ENCODE measurements around the gene FAM107B.

FAM107B gene

GRCh38 chr10:14533295-14533694 lies 241.4 kb downstream of the FAM107B start:
- DNase-seq (ENCODE audit: low read depth), result no peak

- DNase-seq (ENCODE audit: low read depth), result no peak
Measured at GRCh38 chr10:14532473-14533251, 242.0 kb downstream of the FAM107B start.

- no peak for DNase-seq (ENCODE audit: low read depth)
Measured at GRCh38 chr10:14531974-14532373, 242.7 kb downstream of the FAM107B start.

GRCh38 chr10:14530465-14530864 lies 244.2 kb downstream of the FAM107B start:
- no peak for DNase-seq (ENCODE audit: low read depth)

- no peak for DNase-seq (ENCODE audit: low read depth)
Measured at GRCh38 chr10:14529351-14529750, 245.3 kb downstream of the FAM107B start.

- DNase-seq (ENCODE audit: low read depth), result no peak
Measured at GRCh38 chr10:14528450-14528849, 246.2 kb downstream of the FAM107B start.

GRCh38 chr10:14527915-14528314 lies 246.8 kb downstream of the FAM107B start:
- DNase-seq (ENCODE audit: low read depth), result no peak

- no peak for DNase-seq (ENCODE audit: low read depth)
Measured at GRCh38 chr10:14527134-14527844, 247.4 kb downstream of the FAM107B start.

GRCh38 chr10:14526326-14526725 lies 248.4 kb downstream of the FAM107B start:
- DNase-seq (ENCODE audit: low read depth), result no peak

- DNase-seq (ENCODE audit: low read depth), result no peak
Measured at GRCh38 chr10:14524691-14525324, 249.9 kb downstream of the FAM107B start.

- DNase-seq (ENCODE audit: low read depth), result no peak
Measured at GRCh38 chr10:14523286-14523685, 251.4 kb downstream of the FAM107B start.

GRCh38 chr10:14519785-14520184 lies 254.9 kb downstream of the FAM107B start:
- no peak for DNase-seq (ENCODE audit: low read depth)

GRCh38 chr10:14518149-14518548 lies 256.5 kb downstream of the FAM107B start:
- no peak for DNase-seq (ENCODE audit: low read depth)

GRCh38 chr10:14513123-14513522 lies 261.6 kb downstream of the FAM107B start:
- DNase-seq (ENCODE audit: low read depth), result no peak

- no peak for DNase-seq (ENCODE audit: low read depth)
Measured at GRCh38 chr10:14510346-14510745, 264.4 kb downstream of the FAM107B start.

- no peak for DNase-seq (ENCODE audit: low read depth)
Measured at GRCh38 chr10:14508725-14509124, 266.0 kb downstream of the FAM107B start.

- DNase-seq (ENCODE audit: low read depth), result no peak
Measured at GRCh38 chr10:14507781-14508180, 266.9 kb downstream of the FAM107B start.

- DNase-seq (ENCODE audit: low read depth), result no peak
Measured at GRCh38 chr10:14507176-14507575, 267.5 kb downstream of the FAM107B start.

- no peak for DNase-seq (ENCODE audit: low read depth)
Measured at GRCh38 chr10:14502431-14502830, 272.3 kb downstream of the FAM107B start.

GRCh38 chr10:14500172-14500765 lies 274.4 kb downstream of the FAM107B start:
- no peak for DNase-seq (ENCODE audit: low read depth)

- no peak for DNase-seq (ENCODE audit: low read depth)
Measured at GRCh38 chr10:14499601-14499904, 275.1 kb downstream of the FAM107B start.

- no peak for DNase-seq (ENCODE audit: low read depth)
Measured at GRCh38 chr10:14498326-14498725, 276.4 kb downstream of the FAM107B start.

GRCh38 chr10:14491811-14492210 lies 282.9 kb downstream of the FAM107B start:
- no peak for DNase-seq (ENCODE audit: low read depth)
